Stimulated activated naive CD8-positive, alpha-beta T cell treated with anti-CD3 and anti-CD28 coated beads, Interleukin-15, amount 100 ng/mL, for 72 hours (primary cell): ENCODE measurements around the gene POGZ.
A peak's percentile ranks its signal among the peaks of the same experiment; 100 is the strongest.
"Not testable (repeated sequence)": the region's sequence is repeated elsewhere in the genome, so short reads cannot be mapped to it uniquely, and the experiment has no call there.

Experiments used
- ATAC-seq: fragments of 150-1000 bp; cut with Tn5 transposase; 2 replicates; pipeline ENCODE4 v1.10.0; 2021; ENCODE audit warnings: mild to moderate bottlenecking, moderate library complexity
- DNase-seq, 2 donors: peaks; one replicate each; pipeline ENCODE4 v3.0.0; 2021 to 2022
- H3K27ac Mint-ChIP-seq, 2 donors: one replicate each; pipeline ENCODE4 v1.8.0; 2022; ENCODE audit warnings: mild to moderate bottlenecking in 2 of 2, mixed read lengths in 2 of 2, moderate library complexity in 2 of 2
- H3K27me3 Mint-ChIP-seq: one replicate; pipeline ENCODE4 v1.8.0; 2022; ENCODE audit warnings: mixed read lengths
- H3K4me1 Mint-ChIP-seq: one replicate; pipeline ENCODE4 v1.8.0; 2022; ENCODE audit warnings: mild to moderate bottlenecking, mixed read lengths
- H3K4me3 Mint-ChIP-seq, 2 donors: one replicate each; pipeline ENCODE4 v1.8.0; 2022; ENCODE audit warnings: mild to moderate bottlenecking in 2 of 2, mixed read lengths in 2 of 2, moderate library complexity in 1 of 2
- H3K9me3 Mint-ChIP-seq, 2 donors: one replicate each; pipeline ENCODE4 v1.8.0; 2022; ENCODE audit warnings: mixed read lengths in 2 of 2

POGZ gene

DNA sequence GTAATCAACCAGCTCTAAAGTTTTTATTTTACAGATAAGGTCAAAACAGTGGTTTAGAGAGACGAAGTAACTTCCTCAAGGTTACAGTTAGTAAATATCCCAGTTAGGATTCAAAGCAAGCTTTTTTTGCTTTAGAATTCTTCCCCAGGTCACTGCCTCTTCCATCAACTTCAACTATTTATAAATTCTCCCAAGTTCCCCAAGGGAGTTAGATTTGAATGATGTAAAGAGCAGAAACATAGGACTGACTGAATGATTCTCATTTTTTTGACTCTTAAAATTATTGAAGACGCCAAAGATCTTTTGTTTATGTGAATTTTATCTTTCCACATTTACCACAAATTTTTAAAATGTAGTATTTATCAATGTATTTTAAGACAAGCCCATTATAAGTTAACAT, 4.1 kb downstream of the POGZ start:
- ATAC-seq (no peak), DNase-seq (no peak)
- no peaks in the 10 kb centered on the region for H3K9me3 Mint-ChIP-seq
- H3K4me3 Mint-ChIP-seq: no peak overlapping the region
- H3K27ac Mint-ChIP-seq: no peak overlapping the region
- H3K4me1 Mint-ChIP-seq: peaks cover 31% of the 10 kb centered on the region
- H3K27me3 Mint-ChIP-seq: no peaks in the 10 kb centered on the region

DNA sequence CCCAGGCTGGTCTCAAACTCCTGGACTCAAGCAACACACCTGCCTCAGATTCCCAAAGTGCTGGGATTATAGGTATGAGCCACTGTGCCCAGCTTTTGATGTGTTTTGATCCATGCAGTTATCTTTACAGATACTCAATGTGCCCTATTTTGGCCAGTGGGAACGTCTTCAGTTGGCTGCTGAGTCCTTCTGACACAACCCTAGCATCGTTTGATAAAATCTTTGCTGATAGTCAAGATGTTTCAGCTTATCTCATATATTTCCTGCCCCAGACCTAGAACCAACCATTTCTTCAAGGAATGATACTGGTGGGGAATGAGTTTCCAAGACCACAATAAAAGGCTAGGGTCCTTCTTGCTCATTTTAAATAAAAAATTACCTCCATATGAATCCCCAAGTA, 11.6 kb downstream of the POGZ start:
- Mint-ChIP-seq H3K4me3 (no peak overlapping the region), H3K27me3 (no peaks in the 10 kb centered on the region), H3K27ac (no peak overlapping the region), H3K4me1 (peaks cover 35% of the 10 kb centered on the region), H3K9me3 (no peaks in the 10 kb centered on the region)
- ATAC-seq (no peak), DNase-seq (no peak)

DNA sequence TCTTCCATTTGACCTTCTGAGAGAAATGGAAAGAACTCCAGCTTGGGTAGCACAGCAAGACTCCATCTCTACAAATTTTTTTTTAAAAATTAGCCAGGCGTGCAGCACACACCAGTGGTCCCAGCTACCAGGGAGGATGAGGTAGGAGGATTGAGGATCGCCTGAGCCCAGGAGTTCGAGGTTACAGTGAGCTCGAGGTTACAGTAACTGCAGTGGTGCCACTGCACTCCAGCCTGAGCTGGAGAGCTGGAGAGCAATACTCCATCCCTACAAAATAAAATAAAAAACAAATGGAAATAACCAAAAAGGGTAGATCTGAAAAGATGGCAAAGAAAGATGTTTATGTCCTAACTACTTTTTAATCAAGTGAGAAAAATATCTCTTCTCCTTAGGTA, 14.5 kb downstream of the POGZ start:
- DNase-seq (no peak), ATAC-seq (no peak)
- H3K4me1 Mint-ChIP-seq: peaks cover 52% of the 10 kb centered on the region
- H3K9me3 Mint-ChIP-seq: no peaks in the 10 kb centered on the region
- H3K27ac Mint-ChIP-seq: no peak overlapping the region
- no peak overlapping the region for H3K4me3 Mint-ChIP-seq
- no peaks in the 10 kb centered on the region for H3K27me3 Mint-ChIP-seq

DNA sequence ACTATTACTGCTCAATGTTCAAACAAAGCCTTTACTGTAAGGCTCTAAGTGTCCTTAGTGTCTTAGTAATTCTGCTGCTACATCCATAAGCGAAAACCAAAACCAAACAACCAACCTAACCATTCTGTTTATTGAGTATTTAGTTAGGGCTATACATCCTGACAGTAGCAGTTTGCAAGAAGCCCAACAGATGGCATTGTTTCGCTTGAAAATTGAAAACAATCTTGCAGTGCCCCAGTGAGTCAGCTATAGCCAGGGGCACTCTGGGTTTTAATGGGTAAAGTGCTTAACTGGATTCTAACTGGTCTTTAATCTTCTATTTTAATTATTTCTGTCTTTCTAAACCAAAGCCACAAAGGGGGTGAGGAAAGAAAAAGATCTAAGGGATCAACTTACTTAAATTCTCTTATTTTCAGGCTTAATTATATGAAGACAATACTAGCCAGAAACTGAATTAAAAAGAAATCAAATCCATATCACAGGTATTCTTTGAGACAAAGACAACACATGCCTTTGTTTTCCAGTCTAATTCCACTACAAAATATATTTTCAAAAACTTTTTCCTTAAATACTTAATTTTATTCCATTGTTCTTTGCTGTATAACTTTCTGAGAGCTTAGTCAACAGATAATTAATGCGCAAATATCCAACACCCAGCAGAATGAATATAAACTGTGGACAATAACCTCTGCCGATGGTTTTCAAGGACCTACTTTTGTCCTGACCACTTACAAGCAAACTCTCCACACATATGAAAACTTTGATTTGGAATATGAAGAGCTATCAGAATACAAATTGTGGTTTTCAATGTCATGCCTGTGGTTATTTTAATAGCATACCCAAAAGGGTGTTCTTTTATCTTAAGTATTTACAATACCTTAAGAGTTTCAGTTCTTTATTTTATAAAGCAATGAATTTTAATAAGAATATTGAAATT, 15.2 kb downstream of the POGZ start:
- ATAC-seq: peak; percentile 96
- Mint-ChIP-seq H3K27ac (no peak overlapping the region), H3K4me1 (peaks cover 54% of the 10 kb centered on the region)

DNA sequence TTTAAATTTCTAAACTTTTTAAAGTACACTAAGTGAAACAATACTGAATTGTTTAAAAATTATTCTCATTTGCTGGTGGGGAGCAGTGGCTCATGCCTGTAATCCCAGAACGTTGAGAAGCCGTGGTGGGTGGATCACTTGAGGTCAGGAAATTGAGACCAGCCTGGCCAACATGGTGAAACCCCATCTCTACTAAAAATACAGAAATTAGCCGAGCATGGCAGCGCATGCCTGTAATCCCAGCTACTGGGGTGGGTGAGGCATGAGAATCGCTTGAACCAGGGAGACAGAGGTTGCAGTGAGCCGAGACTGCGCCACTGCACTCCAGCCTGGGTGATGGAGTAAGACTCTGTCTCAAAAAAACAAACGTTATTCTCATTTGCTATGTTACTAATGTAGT, 21.9 kb downstream of the POGZ start:
- not testable (repeated sequence) for H3K27me3 Mint-ChIP-seq, H3K9me3 Mint-ChIP-seq, DNase-seq, ATAC-seq, H3K27ac Mint-ChIP-seq, H3K4me3 Mint-ChIP-seq
- H3K4me1 Mint-ChIP-seq: peaks cover 47% of the 10 kb centered on the region

More for the DNA sequence above, 15.2 kb downstream of the POGZ start:
- peak; percentile 37 to 58 for DNase-seq
- no peaks in the 10 kb centered on the region for H3K27me3 Mint-ChIP-seq
- no peaks in the 10 kb centered on the region for H3K9me3 Mint-ChIP-seq
- H3K4me3 Mint-ChIP-seq: no peak overlapping the region

DNA sequence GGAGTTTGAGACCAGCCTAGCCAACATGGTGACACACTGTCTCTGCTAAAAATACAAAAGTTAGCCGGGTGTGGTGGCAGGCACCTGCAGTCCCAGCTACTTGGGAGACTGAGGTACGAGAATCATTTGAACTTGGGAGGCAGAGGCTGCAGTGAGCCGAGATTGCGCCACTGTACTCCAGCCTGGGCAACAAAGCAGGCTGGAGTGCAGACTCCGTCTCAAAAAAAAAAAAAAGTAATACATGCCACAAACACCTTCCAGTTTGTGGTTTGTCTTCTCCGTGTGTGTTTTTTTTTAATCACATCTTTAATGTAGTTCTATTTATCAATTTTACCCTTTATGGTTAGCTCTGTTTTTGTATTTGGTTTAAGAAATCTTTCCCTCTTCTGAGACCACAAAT, 22.3 kb downstream of the POGZ start:
- Mint-ChIP-seq H3K27ac (no peak overlapping the region), H3K9me3 (no peaks in the 10 kb centered on the region), H3K4me1 (peaks cover 47% of the 10 kb centered on the region), H3K27me3 (no peaks in the 10 kb centered on the region), H3K4me3 (no peak overlapping the region)
- DNase-seq (no peak), ATAC-seq (no peak)

DNA sequence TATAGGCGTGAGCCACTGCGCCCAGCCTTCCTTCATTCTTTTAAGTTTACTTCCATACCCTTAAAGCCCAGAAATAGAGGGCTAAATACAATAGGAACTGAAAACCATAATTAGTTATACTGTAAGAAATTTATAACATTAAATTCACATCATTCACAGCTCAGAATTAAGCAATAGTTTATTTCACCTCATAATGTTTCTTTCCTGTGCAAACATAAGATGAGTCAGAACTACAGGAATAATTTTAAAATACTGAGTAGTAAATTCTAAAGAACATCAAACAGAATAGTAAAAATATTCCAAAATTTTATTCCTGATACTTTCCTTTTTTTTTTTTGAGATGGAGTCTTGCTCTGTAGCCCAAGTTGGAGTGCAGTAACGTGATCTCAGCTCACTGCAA, 24.1 kb downstream of the POGZ start:
- ATAC-seq (no peak), DNase-seq (no peak)
- Mint-ChIP-seq H3K9me3 (no peaks in the 10 kb centered on the region), H3K4me3 (no peak overlapping the region), H3K4me1 (peaks cover 30% of the 10 kb centered on the region), H3K27ac (no peak overlapping the region), H3K27me3 (no peaks in the 10 kb centered on the region)

DNA sequence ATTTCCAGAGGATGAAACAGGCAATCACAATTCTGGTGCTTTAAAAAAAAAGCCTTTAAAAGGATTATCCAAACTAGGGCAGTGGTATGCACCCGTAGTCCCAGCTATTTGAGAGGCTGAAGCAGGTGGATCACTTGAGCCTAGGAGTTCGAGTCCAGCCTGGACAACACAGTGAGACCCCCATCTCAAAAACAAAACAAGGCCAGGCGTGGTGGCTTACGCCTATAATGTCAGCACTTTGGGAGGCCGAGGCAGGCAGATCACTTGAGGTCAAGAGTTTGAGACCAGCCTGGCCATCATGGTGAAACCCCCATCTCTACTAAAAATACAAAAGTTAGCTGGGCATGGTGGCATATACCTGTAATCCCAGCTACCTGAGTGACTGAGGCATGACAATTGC, 25.5 kb downstream of the POGZ start:
- not testable (repeated sequence) for H3K27me3 Mint-ChIP-seq

DNA sequence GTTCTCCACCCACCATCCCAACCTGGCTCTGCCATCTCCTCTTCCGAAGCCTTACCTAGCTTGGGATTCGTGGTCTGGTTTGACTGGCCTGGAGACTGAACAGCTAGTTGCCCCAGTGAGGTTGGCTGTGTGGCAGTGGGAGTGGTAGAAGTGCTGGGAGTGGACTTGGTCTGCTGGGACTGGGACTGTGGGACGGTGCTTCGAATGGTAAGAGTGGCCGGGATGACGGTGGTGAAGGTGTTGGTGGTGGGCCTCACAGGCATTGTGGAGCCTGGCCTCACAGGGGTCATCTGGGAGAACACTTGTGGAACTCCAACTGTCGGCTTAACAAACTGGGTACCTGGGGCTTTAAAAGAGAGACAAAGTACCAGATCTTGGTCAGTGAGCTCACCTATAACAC, 31.2 kb downstream of the POGZ start:
- Mint-ChIP-seq H3K27me3 (no peaks in the 10 kb centered on the region), H3K9me3 (no peaks in the 10 kb centered on the region), H3K4me3 (no peak overlapping the region), H3K27ac (peak overlapping the region in 1 of 2 donors; percentile 50), H3K4me1 (no peaks in the 10 kb centered on the region)
- no peak for DNase-seq
- ATAC-seq: no peak

More for the DNA sequence above, 25.5 kb downstream of the POGZ start:
- not testable (repeated sequence) for ATAC-seq, H3K4me3 Mint-ChIP-seq, H3K27ac Mint-ChIP-seq, DNase-seq, H3K9me3 Mint-ChIP-seq
- H3K4me1 Mint-ChIP-seq: peaks cover 22% of the 10 kb centered on the region

DNA sequence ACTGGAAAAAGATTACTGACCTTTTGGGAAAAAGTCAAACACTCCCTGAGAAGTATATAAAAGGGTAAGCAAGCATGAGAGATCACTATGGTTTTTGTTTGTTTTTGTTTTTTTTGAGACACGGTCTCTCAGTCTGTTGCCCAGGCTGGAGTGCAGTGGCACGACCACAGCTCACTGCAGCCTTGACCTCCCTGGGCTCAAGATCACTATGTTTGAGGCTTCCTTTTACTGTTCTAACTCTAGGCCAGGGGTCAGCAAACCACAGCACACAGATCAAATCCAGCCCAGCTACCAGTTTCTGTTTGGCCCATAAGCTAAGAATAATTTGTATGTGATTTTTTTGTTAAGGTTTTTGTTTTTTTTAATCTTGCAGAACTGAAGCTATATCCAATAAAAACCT, 34.2 kb downstream of the POGZ start:
- Mint-ChIP-seq H3K27me3 (no peaks in the 10 kb centered on the region), H3K9me3 (no peaks in the 10 kb centered on the region), H3K4me3 (no peak overlapping the region), H3K27ac (peak overlapping the region in 1 of 2 donors; percentile 48), H3K4me1 (no peaks in the 10 kb centered on the region)
- DNase-seq (no peak), ATAC-seq (no peak)

DNA sequence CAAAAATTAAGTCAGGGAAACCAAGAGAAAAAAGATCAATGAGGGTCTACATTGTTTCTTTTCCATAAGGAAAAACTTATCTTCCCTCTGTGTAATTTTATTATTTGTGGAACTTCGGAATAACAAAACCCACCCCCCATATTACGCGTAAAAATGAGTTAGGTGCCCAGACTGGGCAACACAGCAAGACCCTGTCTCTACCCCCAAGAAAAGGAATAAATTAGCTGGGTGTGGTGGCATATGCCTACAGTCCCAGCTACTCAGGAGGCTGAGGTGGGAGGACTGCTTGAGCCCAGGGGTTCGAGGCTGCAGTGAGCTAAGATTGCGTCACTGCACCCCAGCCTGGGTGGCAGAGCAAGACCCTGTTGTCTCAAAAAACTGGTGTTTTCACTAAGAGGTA, 39.5 kb downstream of the POGZ start:
- no peaks in the 10 kb centered on the region for H3K9me3 Mint-ChIP-seq
- ATAC-seq (no peak), DNase-seq (no peak)
- no peak overlapping the region for H3K4me3 Mint-ChIP-seq
- no peaks in the 10 kb centered on the region for H3K4me1 Mint-ChIP-seq
- no peaks in the 10 kb centered on the region for H3K27me3 Mint-ChIP-seq
- no peak overlapping the region for H3K27ac Mint-ChIP-seq

DNA sequence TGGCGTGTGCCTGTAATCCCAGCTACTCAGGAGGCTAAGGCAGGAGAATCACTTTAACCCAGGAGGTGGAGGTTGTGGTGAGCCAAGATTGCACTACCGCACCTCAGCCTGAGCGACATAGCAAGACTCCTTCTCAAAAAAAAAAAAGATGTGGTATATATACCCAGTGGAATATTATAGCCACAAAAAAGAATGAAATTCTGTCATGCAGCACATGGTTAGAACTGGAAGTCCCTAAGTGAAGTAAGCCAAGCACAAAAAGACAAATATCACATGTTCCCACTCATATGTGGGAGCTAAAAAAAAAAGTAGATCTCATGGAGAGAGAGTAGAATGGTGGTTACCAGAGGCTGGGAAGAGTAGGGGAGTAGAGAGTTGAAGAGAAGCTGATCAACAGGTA, 41.2 kb downstream of the POGZ start:
- DNase-seq: no peak
- Mint-ChIP-seq H3K9me3 (no peaks in the 10 kb centered on the region), H3K4me1 (no peaks in the 10 kb centered on the region), H3K27me3 (no peaks in the 10 kb centered on the region), H3K4me3 (no peak overlapping the region), H3K27ac (no peak overlapping the region)
- ATAC-seq: no peak

DNA sequence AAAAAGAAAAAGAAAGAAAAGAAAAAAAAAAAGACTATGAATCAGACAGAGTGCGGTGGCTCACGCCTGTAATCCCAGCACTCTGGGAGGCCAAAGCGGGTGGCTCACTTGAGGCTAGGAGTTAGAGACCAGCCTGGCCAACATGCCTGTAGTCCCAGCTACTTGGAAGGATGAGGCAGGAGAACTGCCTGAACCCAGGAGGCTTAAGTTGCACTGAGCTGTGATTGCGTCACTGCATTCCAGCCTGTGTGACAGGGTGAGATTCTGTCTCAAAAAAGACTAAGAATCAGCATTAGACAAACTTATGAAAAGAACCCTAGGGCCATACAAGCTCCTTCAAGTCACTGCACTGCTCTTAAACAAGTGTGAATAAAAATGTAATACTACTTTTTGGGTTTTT, 43.1 kb downstream of the POGZ start:
- H3K4me3 Mint-ChIP-seq: no peak overlapping the region
- no peaks in the 10 kb centered on the region for H3K27me3 Mint-ChIP-seq
- no peak overlapping the region for H3K27ac Mint-ChIP-seq
- DNase-seq: no peak
- no peaks in the 10 kb centered on the region for H3K4me1 Mint-ChIP-seq
- H3K9me3 Mint-ChIP-seq: no peaks in the 10 kb centered on the region
- ATAC-seq: no peak

DNA sequence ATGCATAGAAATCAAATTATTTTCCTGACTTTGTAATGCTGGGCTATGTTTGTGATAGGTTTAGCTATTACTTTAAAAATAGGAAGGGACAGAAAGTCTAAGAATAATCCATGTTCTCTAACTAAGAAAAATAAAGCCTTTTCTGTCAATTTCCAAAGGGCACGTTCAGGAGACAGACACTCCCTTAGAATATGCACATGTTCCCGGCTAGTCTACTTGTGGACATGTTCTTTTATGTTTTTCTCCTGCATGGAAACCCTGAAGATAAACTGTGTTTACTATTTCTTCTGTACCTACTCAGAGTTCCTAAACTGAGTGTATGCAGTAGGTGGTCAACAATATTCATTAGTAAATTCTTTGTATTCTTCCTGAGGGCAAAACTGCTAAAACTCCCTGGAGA, 47.4 kb downstream of the POGZ start:
- Mint-ChIP-seq H3K4me1 (no peaks in the 10 kb centered on the region), H3K9me3 (no peaks in the 10 kb centered on the region), H3K27me3 (no peaks in the 10 kb centered on the region), H3K27ac (no peak overlapping the region), H3K4me3 (no peak overlapping the region)
- no peak for ATAC-seq
- no peak for DNase-seq

DNA sequence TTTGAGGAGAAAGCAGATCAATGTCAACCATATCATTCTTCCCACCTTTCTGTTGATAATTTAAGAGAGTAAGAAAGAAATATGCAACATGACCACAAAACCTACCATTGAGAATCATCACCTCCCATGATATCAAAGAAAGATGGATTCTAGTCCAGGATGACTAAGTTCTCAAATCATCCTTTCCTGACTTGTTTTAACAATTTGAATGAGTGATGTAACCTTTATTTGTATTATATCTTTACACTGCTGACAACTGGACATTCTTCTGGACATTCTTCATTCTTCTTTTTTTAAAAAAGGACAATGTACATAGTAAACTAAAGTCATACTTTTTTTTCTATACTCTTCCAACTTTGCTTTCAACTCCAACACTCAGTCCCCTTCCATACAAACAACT, 50.4 kb downstream of the POGZ start:
- ATAC-seq (no peak), DNase-seq (no peak)
- H3K9me3 Mint-ChIP-seq: no peaks in the 10 kb centered on the region

DNA sequence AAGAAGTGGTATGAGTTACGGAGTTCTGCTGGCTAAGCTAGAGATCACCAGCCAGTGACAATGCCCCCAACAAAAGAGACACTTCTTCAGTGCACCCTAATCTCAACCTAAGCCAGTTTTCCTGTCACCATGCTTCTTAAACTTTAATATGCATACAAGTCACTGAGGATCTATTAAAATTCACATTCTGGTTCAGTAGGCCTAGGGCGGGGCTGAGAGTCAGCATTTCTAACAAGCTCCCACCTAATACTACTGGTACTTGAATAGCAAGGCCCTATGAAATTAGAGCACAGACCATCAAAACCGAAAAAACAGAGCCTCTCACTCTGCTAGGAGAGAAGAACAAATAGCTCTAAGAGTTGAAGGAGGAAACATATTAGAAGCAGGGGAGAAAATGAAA, 52.0 kb downstream of the POGZ start:
- no peak overlapping the region for H3K4me3 Mint-ChIP-seq
- H3K9me3 Mint-ChIP-seq: no peaks in the 10 kb centered on the region
- DNase-seq: no peak

More for the DNA sequence above, 50.4 kb downstream of the POGZ start:
- Mint-ChIP-seq H3K27me3 (no peaks in the 10 kb centered on the region), H3K27ac (peak overlapping the region in 1 of 2 donors; percentile 83), H3K4me1 (peaks cover under 1% of the 10 kb centered on the region), H3K4me3 (no peak overlapping the region)

DNA sequence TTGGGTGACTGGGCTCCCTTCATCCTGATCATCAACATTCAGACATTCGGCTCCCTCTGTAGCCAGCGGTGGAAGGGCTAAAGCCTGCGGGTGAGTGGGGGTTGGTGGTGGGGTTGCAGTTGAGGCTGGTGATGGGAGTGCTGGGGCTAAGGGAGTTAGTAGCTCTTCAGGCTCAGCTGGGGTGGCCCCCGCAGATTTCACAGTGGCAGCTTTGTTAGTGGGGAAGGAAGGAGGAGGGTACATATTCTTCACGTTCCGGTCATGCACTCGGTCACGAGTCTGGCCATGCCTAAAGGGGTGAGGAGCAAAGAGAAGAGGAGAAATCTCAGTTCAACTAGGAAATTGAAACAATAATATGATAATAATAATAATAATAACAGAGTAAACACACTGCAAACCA, 53.1 kb downstream of the POGZ start:
- peak overlapping the region in 1 of 2 donors; percentile 42 for H3K27ac Mint-ChIP-seq
- ATAC-seq: no peak
- peaks cover 23% of the 10 kb centered on the region for H3K4me1 Mint-ChIP-seq
- H3K4me3 Mint-ChIP-seq: no peak overlapping the region
- no peaks in the 10 kb centered on the region for H3K9me3 Mint-ChIP-seq
- H3K27me3 Mint-ChIP-seq: no peaks in the 10 kb centered on the region
- DNase-seq: no peak

More for the DNA sequence above, 52.0 kb downstream of the POGZ start:
- ATAC-seq: no peak
- H3K27ac Mint-ChIP-seq: no peak overlapping the region
- H3K27me3 Mint-ChIP-seq: no peaks in the 10 kb centered on the region
- peaks cover 11% of the 10 kb centered on the region for H3K4me1 Mint-ChIP-seq
